Thoracic aorta (tissue), 2 donors: ENCODE results near the gene ANKS6. TPM values are rescaled to one million over a fixed set of nuclear protein-coding genes. Genes with fewer than 3 reads are reported as not detected.

Source experiments
- ATAC-seq: fragments of 150-250 bp; one replicate; pipeline ENCODE4 v1.8.0; 2017; ENCODE audit warnings: low read depth; ENCODE audit not compliant: insufficient number of reproducible peaks, low FRiP score
- DNase-seq: peaks from one replicate; pipeline ENCODE4 v3.0.0-alpha.2; 2020; ENCODE audit warnings: low spot score
- H3K27ac ChIP-seq, 2 donors: fragments of 200-600 bp; sonication (generic); 1 replicate in 1 of 2; 2 replicates in 1 of 2; pipeline ENCODE4 v1.5.1; 2016; ENCODE audit warnings: mild to moderate bottlenecking in 2 of 2, moderate library complexity in 2 of 2
- H3K27me3 ChIP-seq: fragments of 200-600 bp; sonication (generic); replicated peaks from 2 replicates; pipeline ENCODE4 v1.6.0; 2016; ENCODE audit warnings: mild to moderate bottlenecking; ENCODE audit not compliant: insufficient read depth
- H3K36me3 ChIP-seq: fragments of 200-600 bp; sonication (generic); one replicate; pipeline ENCODE4 v1.5.1; 2016
- H3K4me1 ChIP-seq, 2 donors: fragments of 200-600 bp; sonication (generic); 1 replicate in 1 of 2; 2 replicates in 1 of 2; pipeline versions ENCODE4 v1.5.1 to v1.6.0; 2016; ENCODE audit warnings: low read depth in 2 of 2, mild to moderate bottlenecking in 1 of 2; ENCODE audit not compliant: control insufficient read depth in 1 of 2
- H3K4me3 ChIP-seq: fragments of 200-600 bp; sonication (generic); 2 replicates; pipeline ENCODE4 v1.5.1; 2016; ENCODE audit warnings: mild to moderate bottlenecking
- H3K9me3 ChIP-seq: fragments of 200-600 bp; sonication (generic); 2 replicates; pipeline ENCODE4 v1.5.1; 2016
- CTCF ChIP-seq: fragments of 200-600 bp; sonication (generic); IDR thresholded peaks from one replicate; pipeline ENCODE4 v1.5.1; 2019; ENCODE audit warnings: antibody characterized with exemption
- total RNA-seq, 2 donors: library from RNA; depleted of rRNA; stranded (reverse); fragments of >200 nt; gene quantifications; one replicate each; pipeline versions ENCODE4 v1.1.0 to v1.2.3, GENCODE V29; 2016

The ANKS6 gene
- total RNA-seq, 2 donors from 2014 or later: 35.1 to 45.8 TPM

- Histone ChIP-seq H3K36me3 (no peaks in the 10 kb centered on the region), H3K27ac (no peak overlapping the region), H3K9me3 (no peaks in the 10 kb centered on the region), H3K4me1 (no peaks in the 10 kb centered on the region), H3K27me3 (no peaks in the 10 kb centered on the region), H3K4me3 (no peak overlapping the region)
- TF ChIP-seq CTCF: no peak
- no peak for DNase-seq
- ATAC-seq: no peak
Measured at GRCh38 chr9:98838155-98838867, 42.0 kb upstream of the ANKS6 start.

DNA sequence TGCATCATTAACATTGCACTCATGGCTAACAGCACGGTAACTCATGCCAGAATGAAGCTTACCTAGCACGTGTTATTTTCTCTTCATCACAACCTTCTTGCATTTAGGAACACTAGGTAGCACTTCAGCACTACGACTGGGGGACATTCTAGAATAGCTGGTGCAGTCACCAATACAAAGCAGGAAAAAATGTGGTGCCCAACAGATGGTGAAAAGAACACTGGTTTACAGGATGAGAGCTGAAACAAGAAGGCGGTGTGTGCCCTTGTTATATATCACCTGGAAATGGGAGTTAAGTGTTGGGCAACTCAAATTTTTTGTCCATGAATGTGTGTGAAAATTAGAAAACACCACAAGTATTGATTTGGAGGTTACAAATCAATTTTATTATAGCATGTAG, 41.2 kb upstream of the ANKS6 start:
- no peak overlapping the region for H3K4me3 ChIP-seq
- DNase-seq: no peak
- H3K27me3 ChIP-seq: no peaks in the 10 kb centered on the region
- H3K27ac ChIP-seq: no peak overlapping the region
- H3K36me3 ChIP-seq: no peaks in the 10 kb centered on the region
- no peaks in the 10 kb centered on the region for H3K9me3 ChIP-seq
- H3K4me1 ChIP-seq: no peaks in the 10 kb centered on the region
- no peak for TF ChIP-seq CTCF
- no peak for ATAC-seq

GRCh38 chr9:98836206-98836605, 39.9 kb upstream of the ANKS6 start:
- Histone ChIP-seq H3K36me3 (no peaks in the 10 kb centered on the region), H3K4me3 (no peak overlapping the region), H3K27me3 (no peaks in the 10 kb centered on the region), H3K4me1 (no peaks in the 10 kb centered on the region), H3K27ac (no peak overlapping the region), H3K9me3 (no peaks in the 10 kb centered on the region)
- DNase-seq: no peak
- TF ChIP-seq CTCF: no peak
- no peak for ATAC-seq

- no peak for ATAC-seq
- no peak for TF ChIP-seq CTCF
- no peaks in the 10 kb centered on the region for H3K27me3 ChIP-seq
- H3K36me3 ChIP-seq: no peaks in the 10 kb centered on the region
- no peak for DNase-seq
- H3K9me3 ChIP-seq: no peaks in the 10 kb centered on the region
- H3K4me3 ChIP-seq: no peak overlapping the region
- no peak overlapping the region for H3K27ac ChIP-seq
- no peaks in the 10 kb centered on the region for H3K4me1 ChIP-seq
Measured at GRCh38 chr9:98834386-98834785, 38.0 kb upstream of the ANKS6 start.

DNA sequence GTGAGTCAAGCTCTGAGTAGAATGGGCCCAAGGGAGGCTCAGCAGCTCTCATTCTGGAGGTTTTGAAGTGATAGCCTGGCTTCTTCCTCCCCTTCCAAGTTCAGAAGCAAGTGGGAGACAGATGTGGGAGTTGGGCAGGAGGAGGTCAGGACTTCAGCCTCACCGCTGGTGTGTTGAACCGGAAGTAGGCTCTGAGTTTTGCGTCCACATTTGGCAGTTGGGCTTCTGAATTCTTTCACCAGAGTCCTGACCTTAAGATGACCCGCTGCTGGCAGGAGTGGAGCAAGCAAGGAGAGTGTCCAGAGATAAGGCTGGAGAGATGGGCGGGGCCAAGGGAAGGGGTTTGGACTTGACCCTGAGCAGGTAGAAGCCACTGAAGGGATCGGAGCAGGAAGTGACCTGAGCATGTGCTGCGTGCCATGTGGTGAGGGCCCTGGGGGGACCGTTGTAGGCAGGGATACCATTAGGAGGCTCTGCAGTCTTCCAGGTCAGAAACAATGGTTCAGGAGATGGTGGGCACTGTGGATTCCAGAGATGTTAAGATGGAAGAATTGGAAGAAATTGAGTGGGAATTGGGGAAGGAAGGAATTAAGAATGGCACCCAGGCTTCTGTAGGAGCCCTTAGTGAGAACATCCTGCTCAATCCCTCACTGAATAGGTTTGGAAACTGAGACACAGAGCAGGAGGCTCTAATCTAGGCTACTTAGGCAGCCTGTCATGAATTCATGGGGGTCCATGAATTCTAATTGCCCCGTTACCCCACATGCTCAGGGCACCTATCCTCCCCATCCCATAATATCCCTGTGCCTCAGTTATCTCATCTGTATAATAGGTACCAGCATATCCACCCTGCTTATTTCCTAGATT, 37.0 kb upstream of the ANKS6 start:
- no peak for TF ChIP-seq CTCF
- DNase-seq (no peak), ATAC-seq (no peak)
- no peaks in the 10 kb centered on the region for H3K36me3 ChIP-seq
- no peaks in the 10 kb centered on the region for H3K9me3 ChIP-seq
- no peaks in the 10 kb centered on the region for H3K27me3 ChIP-seq
- no peak overlapping the region for H3K27ac ChIP-seq
- no peaks in the 10 kb centered on the region for H3K4me1 ChIP-seq
- H3K4me3 ChIP-seq: no peak overlapping the region
